ENCODE results near the gene LETMD1. TPM values are rescaled to one million over a fixed set of nuclear protein-coding genes. Genes with fewer than 3 reads are reported as not detected.
A peak's percentile ranks its signal among the peaks of the same experiment; 100 is the strongest.

LETMD1 gene
- total and polyA plus RNA-seq, 9 of the 15 experiments (the other 6 are each of a cell fraction or from before 2014, with no cell fraction given), result 58.7 to 163 (median 75.4) TPM

DNA sequence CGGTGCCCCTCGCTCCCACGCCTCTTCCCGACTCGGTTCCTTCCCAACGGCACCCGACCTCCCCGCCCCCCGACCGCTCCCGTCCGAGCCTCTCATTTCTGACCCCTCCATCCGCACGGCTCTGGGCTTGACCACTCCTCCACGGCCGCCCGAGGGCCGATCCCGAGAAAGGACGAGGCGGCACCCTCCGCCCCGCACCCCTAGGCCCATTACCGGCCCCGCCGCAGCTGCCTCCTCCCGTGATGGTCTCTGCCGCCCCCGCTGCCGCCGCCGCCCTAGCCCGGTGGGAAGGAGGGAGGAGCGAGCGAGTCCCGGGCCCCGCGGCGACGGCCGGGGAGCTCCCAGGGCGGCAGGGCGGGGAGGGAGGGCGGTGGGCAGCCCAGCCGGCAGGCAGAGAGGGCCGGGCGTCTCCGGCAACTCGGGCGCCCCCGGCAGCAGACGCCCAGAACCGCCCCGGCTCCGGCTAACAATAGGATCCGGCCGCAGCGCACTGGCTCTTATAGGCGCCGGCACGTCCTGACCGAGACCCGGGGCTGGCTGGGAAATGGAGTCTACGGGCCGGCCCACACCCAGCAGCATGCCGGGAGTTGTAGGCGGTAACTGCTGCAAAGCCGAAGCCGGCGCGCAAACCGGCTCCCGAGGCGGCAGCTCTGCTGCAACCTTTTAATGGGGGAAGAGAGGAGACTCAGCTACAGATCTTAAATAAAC, 35.2 kb downstream of the LETMD1 start, which contains the start of gene CSRNP2 (continued):
- TF ChIP-seq, protein P1, sequence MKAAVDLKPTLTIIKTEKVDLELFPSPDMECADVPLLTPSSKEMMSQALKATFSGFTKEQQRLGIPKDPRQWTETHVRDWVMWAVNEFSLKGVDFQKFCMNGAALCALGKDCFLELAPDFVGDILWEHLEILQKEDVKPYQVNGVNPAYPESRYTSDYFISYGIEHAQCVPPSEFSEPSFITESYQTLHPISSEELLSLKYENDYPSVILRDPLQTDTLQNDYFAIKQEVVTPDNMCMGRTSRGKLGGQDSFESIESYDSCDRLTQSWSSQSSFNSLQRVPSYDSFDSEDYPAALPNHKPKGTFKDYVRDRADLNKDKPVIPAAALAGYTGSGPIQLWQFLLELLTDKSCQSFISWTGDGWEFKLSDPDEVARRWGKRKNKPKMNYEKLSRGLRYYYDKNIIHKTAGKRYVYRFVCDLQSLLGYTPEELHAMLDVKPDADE (conservative IDR thresholded peaks at IDR 0.05; ENCODE audit: control insufficient read depth, low read depth, low read length), result peak; percentile 98
- TF ChIP-seq GATAD2A (IDR thresholded peaks at IDR 0.05), result 0 out of 2 replicates have a peak, but pooled peaks have one; percentile 56
- peak; percentile 65; the same call in 1 of the 2 replicates for TF ChIP-seq RNF2 (IDR thresholded peaks at IDR 0.05)
- peak; percentile 90 for TF ChIP-seq PRPF4 (IDR thresholded peaks at IDR 0.05; ENCODE audit: insufficient read depth, low read depth, low read length, poor library complexity, severe bottlenecking)
- peak; percentile 35 to 87; a peak in 3 of 4 replicates for TF ChIP-seq MAZ (CRISPR knock-in tag; conservative IDR thresholded peaks at IDR 0.05 in 1 of 2, IDR thresholded peaks at IDR 0.05 in 1 of 2)
- TF ChIP-seq KAT7 (CRISPR knock-in tag; IDR thresholded peaks at IDR 0.05; ENCODE audit: borderline replicate concordance), result peak; percentile 93
- peak; percentile 97 for TF ChIP-seq HCFC1 (IDR thresholded peaks at IDR 0.05; ENCODE audit: low read depth, low read length)
- no peak; the same call in 1 of the 2 replicates for TF ChIP-seq FOSL1 (tag; conservative IDR thresholded peaks at IDR 0.05)
- TF ChIP-seq GTF2F1 (IDR thresholded peaks at IDR 0.05; ENCODE audit: low read depth, low read length), result peak; percentile 96
- TF ChIP-seq, protein P2, sequence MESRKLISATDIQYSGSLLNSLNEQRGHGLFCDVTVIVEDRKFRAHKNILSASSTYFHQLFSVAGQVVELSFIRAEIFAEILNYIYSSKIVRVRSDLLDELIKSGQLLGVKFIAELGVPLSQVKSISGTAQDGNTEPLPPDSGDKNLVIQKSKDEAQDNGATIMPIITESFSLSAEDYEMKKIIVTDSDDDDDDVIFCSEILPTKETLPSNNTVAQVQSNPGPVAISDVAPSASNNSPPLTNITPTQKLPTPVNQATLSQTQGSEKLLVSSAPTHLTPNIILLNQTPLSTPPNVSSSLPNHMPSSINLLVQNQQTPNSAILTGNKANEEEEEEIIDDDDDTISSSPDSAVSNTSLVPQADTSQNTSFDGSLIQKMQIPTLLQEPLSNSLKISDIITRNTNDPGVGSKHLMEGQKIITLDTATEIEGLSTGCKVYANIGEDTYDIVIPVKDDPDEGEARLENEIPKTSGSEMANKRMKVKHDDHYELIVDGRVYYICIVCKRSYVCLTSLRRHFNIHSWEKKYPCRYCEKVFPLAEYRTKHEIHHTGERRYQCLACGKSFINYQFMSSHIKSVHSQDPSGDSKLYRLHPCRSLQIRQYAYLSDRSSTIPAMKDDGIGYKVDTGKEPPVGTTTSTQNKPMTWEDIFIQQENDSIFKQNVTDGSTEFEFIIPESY (CRISPR knock-in tag; IDR thresholded peaks at IDR 0.05), result 0 out of 2 replicates have a peak, but pooled peaks have one; percentile 14
- TF ChIP-seq, protein P3, sequence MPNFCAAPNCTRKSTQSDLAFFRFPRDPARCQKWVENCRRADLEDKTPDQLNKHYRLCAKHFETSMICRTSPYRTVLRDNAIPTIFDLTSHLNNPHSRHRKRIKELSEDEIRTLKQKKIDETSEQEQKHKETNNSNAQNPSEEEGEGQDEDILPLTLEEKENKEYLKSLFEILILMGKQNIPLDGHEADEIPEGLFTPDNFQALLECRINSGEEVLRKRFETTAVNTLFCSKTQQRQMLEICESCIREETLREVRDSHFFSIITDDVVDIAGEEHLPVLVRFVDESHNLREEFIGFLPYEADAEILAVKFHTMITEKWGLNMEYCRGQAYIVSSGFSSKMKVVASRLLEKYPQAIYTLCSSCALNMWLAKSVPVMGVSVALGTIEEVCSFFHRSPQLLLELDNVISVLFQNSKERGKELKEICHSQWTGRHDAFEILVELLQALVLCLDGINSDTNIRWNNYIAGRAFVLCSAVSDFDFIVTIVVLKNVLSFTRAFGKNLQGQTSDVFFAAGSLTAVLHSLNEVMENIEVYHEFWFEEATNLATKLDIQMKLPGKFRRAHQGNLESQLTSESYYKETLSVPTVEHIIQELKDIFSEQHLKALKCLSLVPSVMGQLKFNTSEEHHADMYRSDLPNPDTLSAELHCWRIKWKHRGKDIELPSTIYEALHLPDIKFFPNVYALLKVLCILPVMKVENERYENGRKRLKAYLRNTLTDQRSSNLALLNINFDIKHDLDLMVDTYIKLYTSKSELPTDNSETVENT (CRISPR knock-in tag; IDR thresholded peaks at IDR 0.05), result no peak; the same call in 1 of the 2 replicates
- TF ChIP-seq CBX1 (IDR thresholded peaks at IDR 0.05; ENCODE audit: low read depth), result peak; percentile 86; the same call in 1 of the 2 replicates
- TF ChIP-seq, protein P4, sequence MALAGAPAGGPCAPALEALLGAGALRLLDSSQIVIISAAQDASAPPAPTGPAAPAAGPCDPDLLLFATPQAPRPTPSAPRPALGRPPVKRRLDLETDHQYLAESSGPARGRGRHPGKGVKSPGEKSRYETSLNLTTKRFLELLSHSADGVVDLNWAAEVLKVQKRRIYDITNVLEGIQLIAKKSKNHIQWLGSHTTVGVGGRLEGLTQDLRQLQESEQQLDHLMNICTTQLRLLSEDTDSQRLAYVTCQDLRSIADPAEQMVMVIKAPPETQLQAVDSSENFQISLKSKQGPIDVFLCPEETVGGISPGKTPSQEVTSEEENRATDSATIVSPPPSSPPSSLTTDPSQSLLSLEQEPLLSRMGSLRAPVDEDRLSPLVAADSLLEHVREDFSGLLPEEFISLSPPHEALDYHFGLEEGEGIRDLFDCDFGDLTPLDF (CRISPR knock-in tag; IDR thresholded peaks at IDR 0.05), result peak; percentile 70
- TF ChIP-seq, protein P5, sequence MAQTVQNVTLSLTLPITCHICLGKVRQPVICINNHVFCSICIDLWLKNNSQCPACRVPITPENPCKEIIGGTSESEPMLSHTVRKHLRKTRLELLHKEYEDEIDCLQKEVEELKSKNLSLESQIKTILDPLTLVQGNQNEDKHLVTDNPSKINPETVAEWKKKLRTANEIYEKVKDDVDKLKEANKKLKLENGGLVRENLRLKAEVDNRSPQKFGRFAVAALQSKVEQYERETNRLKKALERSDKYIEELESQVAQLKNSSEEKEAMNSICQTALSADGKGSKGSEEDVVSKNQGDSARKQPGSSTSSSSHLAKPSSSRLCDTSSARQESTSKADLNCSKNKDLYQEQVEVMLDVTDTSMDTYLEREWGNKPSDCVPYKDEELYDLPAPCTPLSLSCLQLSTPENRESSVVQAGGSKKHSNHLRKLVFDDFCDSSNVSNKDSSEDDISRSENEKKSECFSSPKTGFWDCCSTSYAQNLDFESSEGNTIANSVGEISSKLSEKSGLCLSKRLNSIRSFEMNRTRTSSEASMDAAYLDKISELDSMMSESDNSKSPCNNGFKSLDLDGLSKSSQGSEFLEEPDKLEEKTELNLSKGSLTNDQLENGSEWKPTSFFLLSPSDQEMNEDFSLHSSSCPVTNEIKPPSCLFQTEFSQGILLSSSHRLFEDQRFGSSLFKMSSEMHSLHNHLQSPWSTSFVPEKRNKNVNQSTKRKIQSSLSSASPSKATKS (CRISPR knock-in tag; IDR thresholded peaks at IDR 0.05), result no peak
- TF ChIP-seq, protein P6, sequence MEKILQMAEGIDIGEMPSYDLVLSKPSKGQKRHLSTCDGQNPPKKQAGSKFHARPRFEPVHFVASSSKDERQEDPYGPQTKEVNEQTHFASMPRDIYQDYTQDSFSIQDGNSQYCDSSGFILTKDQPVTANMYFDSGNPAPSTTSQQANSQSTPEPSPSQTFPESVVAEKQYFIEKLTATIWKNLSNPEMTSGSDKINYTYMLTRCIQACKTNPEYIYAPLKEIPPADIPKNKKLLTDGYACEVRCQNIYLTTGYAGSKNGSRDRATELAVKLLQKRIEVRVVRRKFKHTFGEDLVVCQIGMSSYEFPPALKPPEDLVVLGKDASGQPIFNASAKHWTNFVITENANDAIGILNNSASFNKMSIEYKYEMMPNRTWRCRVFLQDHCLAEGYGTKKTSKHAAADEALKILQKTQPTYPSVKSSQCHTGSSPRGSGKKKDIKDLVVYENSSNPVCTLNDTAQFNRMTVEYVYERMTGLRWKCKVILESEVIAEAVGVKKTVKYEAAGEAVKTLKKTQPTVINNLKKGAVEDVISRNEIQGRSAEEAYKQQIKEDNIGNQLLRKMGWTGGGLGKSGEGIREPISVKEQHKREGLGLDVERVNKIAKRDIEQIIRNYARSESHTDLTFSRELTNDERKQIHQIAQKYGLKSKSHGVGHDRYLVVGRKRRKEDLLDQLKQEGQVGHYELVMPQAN (IDR thresholded peaks at IDR 0.05; ENCODE audit: borderline replicate concordance), result 0 out of 2 replicates have a peak, but pooled peaks have one; percentile 57

Data from K562 (cell line).